Right lobe of liver (tissue), 4 donors: ENCODE measurements around the gene ZMYND11.

Experiments used
- CTCF ChIP-seq, 4 donors: fragments of 200-600 bp in 3 of 4; fragments of 450-650 bp in 1 of 4; IDR thresholded peaks; one replicate each; pipeline versions ENCODE4 v1.5.1 to v1.8.0; 2016 to 2022; ENCODE audit warnings: antibody characterized with exemption in 4 of 4, mild to moderate bottlenecking in 2 of 4
- POLR2A ChIP-seq: fragments of 450-650 bp; IDR thresholded peaks from one replicate; pipeline ENCODE4 v1.6.1; 2017; ENCODE audit warnings: antibody characterized with exemption, mild to moderate bottlenecking
- donor health status: DM: no; HTN: no; CAD: no.
- donor health status: DM: no; HTN: no; CAD: no.
- donor health status: DM: no; HTN: yes; CAD: no.

- TF ChIP-seq CTCF (IDR thresholded peaks at IDR 0.05), result no peak
- TF ChIP-seq POLR2A, result no peak
Measured at GRCh38 chr10:298033-298432, 162.8 kb downstream of the ZMYND11 start.
